ENCODE measurements around the gene ATG10.

DNA sequence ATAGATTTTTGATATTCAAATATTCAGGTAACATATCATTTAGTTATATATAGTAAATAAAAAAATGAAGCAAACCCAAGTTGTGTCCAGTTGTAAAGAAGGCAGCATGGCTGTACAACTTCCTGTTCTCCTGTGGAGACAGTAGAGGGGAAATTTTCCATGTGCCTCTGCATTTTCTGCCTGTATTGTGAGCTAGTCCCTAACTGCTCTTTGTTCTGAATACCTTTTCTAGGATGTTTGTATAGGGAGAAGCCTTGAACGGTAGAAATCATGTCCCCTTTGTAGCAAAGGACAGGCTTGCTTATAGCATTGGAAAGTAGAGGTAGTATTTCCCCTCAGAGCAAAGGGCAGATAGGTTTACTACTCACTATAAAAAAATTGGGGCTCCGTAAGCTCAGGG lies 319.6 kb downstream of the ATG10 start:
- TF ChIP-seq, protein P1, sequence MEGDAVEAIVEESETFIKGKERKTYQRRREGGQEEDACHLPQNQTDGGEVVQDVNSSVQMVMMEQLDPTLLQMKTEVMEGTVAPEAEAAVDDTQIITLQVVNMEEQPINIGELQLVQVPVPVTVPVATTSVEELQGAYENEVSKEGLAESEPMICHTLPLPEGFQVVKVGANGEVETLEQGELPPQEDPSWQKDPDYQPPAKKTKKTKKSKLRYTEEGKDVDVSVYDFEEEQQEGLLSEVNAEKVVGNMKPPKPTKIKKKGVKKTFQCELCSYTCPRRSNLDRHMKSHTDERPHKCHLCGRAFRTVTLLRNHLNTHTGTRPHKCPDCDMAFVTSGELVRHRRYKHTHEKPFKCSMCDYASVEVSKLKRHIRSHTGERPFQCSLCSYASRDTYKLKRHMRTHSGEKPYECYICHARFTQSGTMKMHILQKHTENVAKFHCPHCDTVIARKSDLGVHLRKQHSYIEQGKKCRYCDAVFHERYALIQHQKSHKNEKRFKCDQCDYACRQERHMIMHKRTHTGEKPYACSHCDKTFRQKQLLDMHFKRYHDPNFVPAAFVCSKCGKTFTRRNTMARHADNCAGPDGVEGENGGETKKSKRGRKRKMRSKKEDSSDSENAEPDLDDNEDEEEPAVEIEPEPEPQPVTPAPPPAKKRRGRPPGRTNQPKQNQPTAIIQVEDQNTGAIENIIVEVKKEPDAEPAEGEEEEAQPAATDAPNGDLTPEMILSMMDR (IDR thresholded peaks at IDR 0.05): no peak
- TF ChIP-seq POLR2A (IDR thresholded peaks at IDR 0.05): no peak

Measured in thyroid gland (tissue), 4 donors.